SK-N-SH (cell line): ENCODE data around the gene LHPP. TPM values are rescaled to one million over a fixed set of nuclear protein-coding genes. Genes with fewer than 3 reads are reported as not detected.

Experiments
- CTCF ChIA-PET: fragments of 300-600, 350-600 bp; formaldehyde crosslinking; extraction: SDS; loops from one replicate; lab custom pipeline; 2021; lab: Yijun Ruan, JAX
- POLR2A ChIA-PET: fragments of 350-600 bp; sonication (Branson Sonifier 250); formaldehyde crosslinking; extraction: SDS; loops from one replicate; lab custom pipeline; 2020; ENCODE audit warnings: antibody characterized with exemption, inconsistent platforms; lab: Yijun Ruan, JAX
- DNase-seq: peaks from one replicate; pipeline ENCODE4 v3.0.0; 2012
- H2AFZ ChIP-seq: fragments of 200-600 bp; sonication (generic); 2 replicates; pipeline ENCODE4 v1.8.1; 2016; ENCODE audit warnings: antibody characterized with exemption, mild to moderate bottlenecking, low read depth
- H3F3A ChIP-seq: fragments of 200-600 bp; sonication (generic); replicated peaks from 2 replicates; pipeline ENCODE3; 2016; ENCODE audit warnings: antibody characterized with exemption, mild to moderate bottlenecking; ENCODE audit not compliant: insufficient read depth
- H3K27ac ChIP-seq, 2 experiments: fragments of 200-500 bp in 1 of 2; fragments of 200-600 bp in 1 of 2; sonication (Bioruptor generic) in 1 of 2; sonication (generic), shearing (Covaris generic) in 1 of 2; 2 replicates each; pipeline versions ENCODE4 v1.5.1 to v1.6.1; 2014 to 2016; ENCODE audit warnings: low read depth in 2 of 2, inconsistent platforms in 1 of 2, low read length in 1 of 2, mild to moderate bottlenecking in 1 of 2, mixed read lengths in 1 of 2
- H3K27me3 ChIP-seq: fragments of 200-600 bp; sonication (generic), shearing (Covaris generic); 2 replicates; pipeline ENCODE4 v1.6.1; 2016; ENCODE audit warnings: mixed run types; ENCODE audit not compliant: insufficient read depth
- H3K36me3 ChIP-seq, 2 experiments: fragments of 200-500 bp in 1 of 2; fragments of 200-600 bp in 1 of 2; sonication (Bioruptor generic) in 1 of 2; sonication (generic) in 1 of 2; replicated peaks in 1 of 2; 2 replicates each; pipeline versions ENCODE3 to v1.5.1; 2014 to 2016; ENCODE audit warnings: low read length in 1 of 2, mild to moderate bottlenecking in 1 of 2; ENCODE audit not compliant: insufficient read depth in 2 of 2, control insufficient read depth in 1 of 2
- H3K4me1 ChIP-seq, 2 experiments: fragments of 200-500 bp in 1 of 2; fragments of 200-600 bp in 1 of 2; sonication (Bioruptor generic) in 1 of 2; sonication (generic), shearing (Covaris generic) in 1 of 2; 2 replicates each; pipeline versions ENCODE4 v1.5.1 to v1.6.1; 2014 to 2016; ENCODE audit warnings: low read depth in 1 of 2, low read length in 1 of 2, mixed run types in 1 of 2; ENCODE audit not compliant: insufficient read depth in 2 of 2, control insufficient read depth in 1 of 2
- H3K4me2 ChIP-seq: fragments of 200-600 bp; sonication (generic), shearing (Covaris generic); 2 replicates; pipeline ENCODE4 v1.6.1; 2017; ENCODE audit warnings: mixed run types
- H3K4me3 ChIP-seq, 2 experiments: fragments of 200-500 bp in 1 of 2; fragments of 200-600 bp in 1 of 2; sonication (Bioruptor generic) in 1 of 2; sonication (generic), shearing (Covaris generic) in 1 of 2; 2 replicates each; pipeline versions ENCODE4 v1.5.1 to v1.8.1; 2014 to 2016; ENCODE audit warnings: low read depth in 2 of 2, inconsistent platforms in 1 of 2, low read length in 1 of 2, mild to moderate bottlenecking in 1 of 2, mixed read lengths in 1 of 2, moderate library complexity in 1 of 2
- H3K79me2 ChIP-seq: fragments of 200-600 bp; sonication (generic); 2 replicates; pipeline ENCODE4 v1.8.1; 2017; ENCODE audit warnings: mild to moderate bottlenecking; ENCODE audit not compliant: insufficient read depth
- H3K9ac ChIP-seq: fragments of 200-600 bp; sonication (generic); 2 replicates; pipeline ENCODE4 v1.6.1; 2017; ENCODE audit warnings: mixed run types
- H3K9me2 ChIP-seq: fragments of 200-600 bp; sonication (generic); 2 replicates; pipeline ENCODE4 v1.6.1; 2017; ENCODE audit warnings: mixed run types
- H3K9me3 ChIP-seq: fragments of 200-600 bp; sonication (generic); 2 replicates; pipeline ENCODE4 v1.6.1; 2017; ENCODE audit warnings: mixed run types, mild to moderate bottlenecking, moderate library complexity
- H4K20me1 ChIP-seq: fragments of 200-600 bp; sonication (generic); 2 replicates; pipeline ENCODE4 v1.6.1; 2017; ENCODE audit warnings: mild to moderate bottlenecking, mixed run types; ENCODE audit not compliant: insufficient read depth
- CHD2 ChIP-seq: fragments of 150-350 bp; IDR thresholded peaks from 2 replicates; pipeline ENCODE4 v1.6.1; 2018; ENCODE audit warnings: low read length; ENCODE audit not compliant: partially characterized antibody
- ELF1 ChIP-seq: IDR thresholded peaks from 2 replicates; pipeline ENCODE4 v1.4.0; 2012
- FOSL2 ChIP-seq: IDR thresholded peaks from 2 replicates; pipeline ENCODE4 v1.4.0; 2012; ENCODE audit warnings: low read depth, mild to moderate bottlenecking, moderate library complexity, borderline replicate concordance
- FOXJ3 ChIP-seq: sonication (generic); formaldehyde crosslinking; IDR thresholded peaks from 2 replicates; pipeline ENCODE4 v1.5.1; 2020; ENCODE audit warnings: mild to moderate bottlenecking, missing genetic modification reagents
- FOXM1 ChIP-seq: IDR thresholded peaks from 2 replicates; pipeline ENCODE4 v1.4.0; 2012; ENCODE audit warnings: low read depth, mild to moderate bottlenecking
- JUND ChIP-seq: IDR thresholded peaks from 2 replicates; pipeline ENCODE4 v1.4.0; 2012
- MEF2A ChIP-seq: IDR thresholded peaks from 2 replicates; pipeline ENCODE4 v1.4.0; 2012; ENCODE audit warnings: low read depth, borderline replicate concordance
- MXI1 ChIP-seq: IDR thresholded peaks from 2 replicates; pipeline ENCODE4 v1.6.1; 2012; ENCODE audit warnings: mild to moderate bottlenecking, low read depth, low read length, improper control_type of control experiment
- NRF1 ChIP-seq: IDR thresholded peaks from 2 replicates; pipeline ENCODE4 v1.6.1; 2012; ENCODE audit warnings: low read depth, mild to moderate bottlenecking, low read length
- POLR2AphosphoS5 ChIP-seq: IDR thresholded peaks from 2 replicates; pipeline ENCODE4 v1.6.1; 2012; ENCODE audit warnings: low read depth, low read length
- RCOR1 ChIP-seq: fragments of 150-350 bp; IDR thresholded peaks from 2 replicates; pipeline ENCODE4 v1.6.1; 2017; ENCODE audit warnings: antibody characterized with exemption, low read length
- RFX5 ChIP-seq: IDR thresholded peaks from 2 replicates; pipeline ENCODE4 v1.6.1; 2012; ENCODE audit warnings: mild to moderate bottlenecking, improper control_type of control experiment, low read length
- RXRA ChIP-seq: IDR thresholded peaks from 2 replicates; pipeline ENCODE4 v1.4.0; 2012; ENCODE audit warnings: low read depth, mild to moderate bottlenecking, borderline replicate concordance
- YY1 ChIP-seq: IDR thresholded peaks from 2 replicates; pipeline ENCODE4 v1.4.0; 2012; ENCODE audit warnings: low read depth, mild to moderate bottlenecking
- WGBS: methylation state at CpG from one replicate; pipeline ENCODE4 v1.1.6; 2017; ENCODE audit warnings: low lambda C conversion rate; 5-methylcytosine and 5-hydroxymethylcytosine counted together
- polyA plus RNA-seq, 3 experiments: library from polyadenylated mRNA; depleted of rRNA; stranded (reverse); fragments of >200 nt; gene quantifications; 2 replicates each; pipeline ENCODE4 v1.2.3, GENCODE V29; 2012
- TF ChIP-seq, protein P1 (sequence below): fragments of 200-600 bp; sonication (generic); IDR thresholded peaks from 2 replicates; pipeline ENCODE4 v1.6.1; 2017; ENCODE audit warnings: antibody characterized with exemption, mild to moderate bottlenecking, moderate library complexity
- TF ChIP-seq, protein P2 (sequence below): IDR thresholded peaks from 2 replicates; pipeline ENCODE4 v1.4.0; 2012; ENCODE audit warnings: low read depth
- TF ChIP-seq, protein P3 (sequence below): IDR thresholded peaks from 2 replicates; pipeline ENCODE4 v1.4.0; 2012; ENCODE audit warnings: low read depth, borderline replicate concordance

Gene LHPP
- polyA plus RNA-seq, 1 of the 3 experiments (the other 2 are of a cell fraction) = 29.8 TPM

DNA sequence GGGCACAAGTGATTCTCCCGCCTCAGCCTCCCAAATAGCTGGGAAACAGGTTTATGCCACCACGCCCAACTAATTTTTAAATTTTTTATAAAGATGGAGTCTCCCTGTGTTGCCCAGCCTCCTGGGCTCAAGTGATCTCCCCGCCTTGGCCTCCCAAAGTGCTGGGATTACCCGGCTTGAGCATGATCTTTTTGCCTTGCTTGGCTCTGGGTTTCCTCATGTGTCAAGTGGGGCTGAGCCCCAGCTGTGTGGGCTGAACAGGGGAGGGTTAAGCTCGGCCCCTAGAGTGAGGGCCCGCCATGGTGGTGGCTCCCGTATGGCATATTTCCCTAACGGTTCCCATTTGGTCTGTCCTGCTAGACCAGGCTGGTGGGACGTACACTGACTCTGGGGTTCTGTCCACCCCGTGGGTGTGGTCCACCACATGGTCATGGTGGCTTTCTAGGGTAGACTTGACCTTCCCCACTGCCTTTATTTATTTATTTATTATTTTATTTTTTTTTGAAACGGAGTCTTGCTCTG is 66.3 kb downstream of the LHPP start:
- H4K20me1 ChIP-seq = no peaks in the 10 kb centered on the region
- DNase-seq = no peak
- H3K4me3 ChIP-seq = no peak overlapping the region
- H3F3A ChIP-seq = no peaks in the 10 kb centered on the region
- no peaks in the 10 kb centered on the region for H3K27me3 ChIP-seq
- no peaks in the 10 kb centered on the region for H3K79me2 ChIP-seq
- no peaks in the 10 kb centered on the region for H3K9me3 ChIP-seq
- H2AFZ ChIP-seq = no peak overlapping the region
- H3K36me3 ChIP-seq = no peaks in the 10 kb centered on the region
- no peaks in the 10 kb centered on the region for H3K9me2 ChIP-seq
- ChIA-PET POLR2A (no interaction called here), CTCF (interaction anchor here (1.1 to 5.5 kb wide), 3 partner anchors 212 to 400 kb away, joined by 3 to 69 read pairs (median 9); no protein-coding TSS in a partner anchor)
- 88% methylated on average over 10 of the region's 11 CpGs for WGBS
- H3K9ac ChIP-seq = no peak overlapping the region
- no peak for TF ChIP-seq RFX5
- TF ChIP-seq YY1 = no peak
- TF ChIP-seq RXRA = no peak
- TF ChIP-seq, protein P1, sequence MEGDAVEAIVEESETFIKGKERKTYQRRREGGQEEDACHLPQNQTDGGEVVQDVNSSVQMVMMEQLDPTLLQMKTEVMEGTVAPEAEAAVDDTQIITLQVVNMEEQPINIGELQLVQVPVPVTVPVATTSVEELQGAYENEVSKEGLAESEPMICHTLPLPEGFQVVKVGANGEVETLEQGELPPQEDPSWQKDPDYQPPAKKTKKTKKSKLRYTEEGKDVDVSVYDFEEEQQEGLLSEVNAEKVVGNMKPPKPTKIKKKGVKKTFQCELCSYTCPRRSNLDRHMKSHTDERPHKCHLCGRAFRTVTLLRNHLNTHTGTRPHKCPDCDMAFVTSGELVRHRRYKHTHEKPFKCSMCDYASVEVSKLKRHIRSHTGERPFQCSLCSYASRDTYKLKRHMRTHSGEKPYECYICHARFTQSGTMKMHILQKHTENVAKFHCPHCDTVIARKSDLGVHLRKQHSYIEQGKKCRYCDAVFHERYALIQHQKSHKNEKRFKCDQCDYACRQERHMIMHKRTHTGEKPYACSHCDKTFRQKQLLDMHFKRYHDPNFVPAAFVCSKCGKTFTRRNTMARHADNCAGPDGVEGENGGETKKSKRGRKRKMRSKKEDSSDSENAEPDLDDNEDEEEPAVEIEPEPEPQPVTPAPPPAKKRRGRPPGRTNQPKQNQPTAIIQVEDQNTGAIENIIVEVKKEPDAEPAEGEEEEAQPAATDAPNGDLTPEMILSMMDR = no peak
- no peak for TF ChIP-seq NRF1
- TF ChIP-seq CHD2 = no peak
- TF ChIP-seq MEF2A = no peak
- no peak for TF ChIP-seq RCOR1
- TF ChIP-seq FOXJ3 (CRISPR knock-in tag) = no peak
- TF ChIP-seq, protein P2, sequence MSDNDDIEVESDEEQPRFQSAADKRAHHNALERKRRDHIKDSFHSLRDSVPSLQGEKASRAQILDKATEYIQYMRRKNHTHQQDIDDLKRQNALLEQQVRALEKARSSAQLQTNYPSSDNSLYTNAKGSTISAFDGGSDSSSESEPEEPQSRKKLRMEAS = no peak
- TF ChIP-seq ELF1 = no peak
- TF ChIP-seq, protein P3, sequence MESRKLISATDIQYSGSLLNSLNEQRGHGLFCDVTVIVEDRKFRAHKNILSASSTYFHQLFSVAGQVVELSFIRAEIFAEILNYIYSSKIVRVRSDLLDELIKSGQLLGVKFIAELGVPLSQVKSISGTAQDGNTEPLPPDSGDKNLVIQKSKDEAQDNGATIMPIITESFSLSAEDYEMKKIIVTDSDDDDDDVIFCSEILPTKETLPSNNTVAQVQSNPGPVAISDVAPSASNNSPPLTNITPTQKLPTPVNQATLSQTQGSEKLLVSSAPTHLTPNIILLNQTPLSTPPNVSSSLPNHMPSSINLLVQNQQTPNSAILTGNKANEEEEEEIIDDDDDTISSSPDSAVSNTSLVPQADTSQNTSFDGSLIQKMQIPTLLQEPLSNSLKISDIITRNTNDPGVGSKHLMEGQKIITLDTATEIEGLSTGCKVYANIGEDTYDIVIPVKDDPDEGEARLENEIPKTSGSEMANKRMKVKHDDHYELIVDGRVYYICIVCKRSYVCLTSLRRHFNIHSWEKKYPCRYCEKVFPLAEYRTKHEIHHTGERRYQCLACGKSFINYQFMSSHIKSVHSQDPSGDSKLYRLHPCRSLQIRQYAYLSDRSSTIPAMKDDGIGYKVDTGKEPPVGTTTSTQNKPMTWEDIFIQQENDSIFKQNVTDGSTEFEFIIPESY = no peak
- no peak for TF ChIP-seq FOXM1
- no peak for TF ChIP-seq JUND
- no peak for TF ChIP-seq FOSL2
- TF ChIP-seq MXI1 = no peak
- no peak for TF ChIP-seq POLR2AphosphoS5
- H3K27ac ChIP-seq = no peak overlapping the region
- no peak overlapping the region for H3K4me2 ChIP-seq
- H3K4me1 ChIP-seq = peaks cover 0 to 20% of the 10 kb centered on the region in 2 experiments; a peak in 1 of 4 replicates
